Uterus (tissue), 2 donors: ENCODE results near the gene ZNF79.

ENCODE experiments used
- CTCF ChIP-seq, 4 experiments: fragments of 200-600 bp in 2 of 4; fragments of 450-650 bp in 2 of 4; sonication (generic) in 2 of 4; IDR thresholded peaks; one replicate each; pipeline ENCODE4 v1.5.1; 2016 to 2019; ENCODE audit warnings: antibody characterized with exemption in 4 of 4, mild to moderate bottlenecking in 2 of 4, moderate library complexity in 1 of 4
- POLR2A ChIP-seq, 2 donors: fragments of 450-650 bp; IDR thresholded peaks; one replicate each; pipeline ENCODE4 v1.6.1; 2016; ENCODE audit warnings: antibody characterized with exemption in 2 of 2, mild to moderate bottlenecking in 1 of 2, moderate library complexity in 1 of 2

GRCh38 chr9:127494304-127494702 is 70.1 kb downstream of the ZNF79 start:
- TF ChIP-seq CTCF (IDR thresholded peaks at IDR 0.05), result no peak
- TF ChIP-seq POLR2A (IDR thresholded peaks at IDR 0.05), result no peak
